Smooth muscle cell (in vitro differentiated cells): ENCODE results near the gene GTF2F2. TPM values are rescaled to one million over a fixed set of nuclear protein-coding genes. Genes with fewer than 3 reads are reported as not detected.

Experiments used
- DNase-seq: peaks from one replicate; lab custom pipeline; 2025; ENCODE audit not compliant: unreplicated experiment; lab: John Stamatoyannopoulos, UW
- H2AFZ ChIP-seq: fragments of 200-600 bp; sonication (generic); 2 replicates; pipeline ENCODE4 v1.6.0; 2016; ENCODE audit warnings: antibody characterized with exemption, low read depth, mild to moderate bottlenecking
- H3F3A ChIP-seq: fragments of 200-600 bp; sonication (generic); 2 replicates; pipeline ENCODE4 v1.6.0; 2017; ENCODE audit warnings: antibody characterized with exemption, low read depth
- H3K27ac ChIP-seq: fragments of 200-600 bp; sonication (generic); 2 replicates; pipeline ENCODE4 v1.5.1; 2016; ENCODE audit warnings: low read depth, mild to moderate bottlenecking
- H3K27me3 ChIP-seq: fragments of 200-600 bp; sonication (generic); 2 replicates; pipeline ENCODE4 v1.6.1; 2016; ENCODE audit warnings: low read depth, mild to moderate bottlenecking
- H3K36me3 ChIP-seq: fragments of 200-600 bp; sonication (generic); 2 replicates; pipeline ENCODE4 v1.5.1; 2016; ENCODE audit warnings: low read depth
- H3K4me1 ChIP-seq: fragments of 200-600 bp; sonication (generic); 2 replicates; pipeline ENCODE4 v1.5.1; 2016; ENCODE audit warnings: low read depth
- H3K4me2 ChIP-seq: fragments of 200-600 bp; sonication (generic); 2 replicates; pipeline ENCODE4 v1.6.0; 2016; ENCODE audit warnings: mild to moderate bottlenecking
- H3K4me3 ChIP-seq: fragments of 200-600 bp; sonication (generic); 2 replicates; pipeline ENCODE4 v1.5.1; 2016; ENCODE audit warnings: mild to moderate bottlenecking
- H3K79me2 ChIP-seq: fragments of 200-600 bp; sonication (generic); 2 replicates; pipeline ENCODE4 v1.6.0; 2016; ENCODE audit warnings: low read depth, mild to moderate bottlenecking
- H3K9ac ChIP-seq: fragments of 200-600 bp; sonication (generic); 2 replicates; pipeline ENCODE4 v1.6.0; 2016; ENCODE audit warnings: low read depth
- H3K9me3 ChIP-seq: fragments of 200-600 bp; sonication (generic); replicated peaks from 2 replicates; pipeline ENCODE4 v1.5.1; 2016; ENCODE audit warnings: low read depth
- H4K20me1 ChIP-seq: fragments of 200-600 bp; sonication (generic); 2 replicates; pipeline ENCODE4 v1.6.0; 2016; ENCODE audit warnings: low read depth
- CTCF ChIP-seq: fragments of 200-600 bp; sonication (generic); IDR thresholded peaks from 2 replicates; pipeline ENCODE4 v1.5.1; 2017; ENCODE audit warnings: borderline replicate concordance, mild to moderate bottlenecking, antibody characterized with exemption; ENCODE audit not compliant: insufficient read depth, poor library complexity, severe bottlenecking
- WGBS: methylation state at CpG from one replicate; pipeline ENCODE4 v1.1.7; 2016; ENCODE audit warnings: low lambda C conversion rate; 5-methylcytosine and 5-hydroxymethylcytosine counted together
- polyA plus RNA-seq: library from polyadenylated mRNA; unstranded; fragments of >200 nt; fragmentation: Nextera tagmentation; extraction: Ambion mirVana; gene quantifications from 2 replicates; pipeline ENCODE4 v1.2.1, GENCODE V29; 2016
- total RNA-seq: library from RNA; depleted of rRNA; stranded (reverse); fragments of >200 nt; gene quantifications from 2 replicates; pipeline ENCODE4 v1.2.3, GENCODE V29; 2014

GTF2F2 gene
- total and polyA plus RNA-seq, 2 experiments from 2014 or later, result 11.2 to 28.1 TPM

DNA sequence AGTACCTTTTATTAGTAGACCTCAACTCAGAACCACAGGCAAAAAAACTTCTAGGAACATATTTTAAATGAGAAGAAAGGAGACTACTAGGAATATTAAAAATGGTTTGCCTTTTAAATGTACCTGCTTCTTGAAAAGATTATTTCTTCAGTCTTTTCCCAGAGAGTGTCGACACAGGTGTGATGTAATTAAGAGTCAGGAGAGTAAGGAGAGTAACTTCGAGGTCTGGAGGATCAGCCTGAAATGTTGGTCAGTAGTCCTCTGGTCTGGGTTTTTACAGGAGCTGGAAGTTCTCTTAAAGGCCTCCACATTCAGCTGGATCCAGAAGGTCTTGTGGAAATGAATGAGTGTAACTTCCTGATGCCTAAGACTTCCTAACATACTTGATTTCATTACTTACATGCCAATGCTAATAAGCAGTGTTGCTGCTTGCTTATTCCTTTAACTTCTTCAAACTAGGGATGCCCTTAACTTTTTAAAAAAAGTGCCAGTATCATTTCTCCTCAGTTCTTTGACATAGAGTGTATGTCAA lies 80.5 kb downstream of the GTF2F2 start, which contains the start of gene KCTD4:
KCTD4 (minus strand) TSS at position 345 of the 532 bp plus-strand sequence. CDS start 6,478 bp downstream, outside the sequence.
- H3K4me1 ChIP-seq, result peaks cover 6% of the 10 kb centered on the region
- H3K9me3 ChIP-seq, result no peaks in the 10 kb centered on the region
- peak within 1 kb of the TSS; percentile 25 for H3K9ac ChIP-seq
- TF ChIP-seq CTCF, result no peak
- H2AFZ ChIP-seq, result no peak within 1 kb of the TSS
- H3K27me3 ChIP-seq, result no peaks in the 10 kb centered on the region
- WGBS, result 76% methylated on average over 2 of the region's 2 CpGs
- no peaks in the 10 kb centered on the region for H3K79me2 ChIP-seq
- no peak within 1 kb of the TSS for H3K4me3 ChIP-seq
- no peaks in the 10 kb centered on the region for H4K20me1 ChIP-seq
- DNase-seq, result no peak
- peak within 1 kb of the TSS; percentile 15 for H3K27ac ChIP-seq
- no peaks in the 10 kb centered on the region for H3K36me3 ChIP-seq
- no peak within 1 kb of the TSS for H3K4me2 ChIP-seq
- peaks cover 6% of the 10 kb centered on the region for H3F3A ChIP-seq

- no peak for TF ChIP-seq CTCF
- no peak overlapping the region for H3K4me2 ChIP-seq
- H3K79me2 ChIP-seq, result no peaks in the 10 kb centered on the region
- no peaks in the 10 kb centered on the region for H3K27me3 ChIP-seq
- peak overlapping the region; percentile 96 for H3K27ac ChIP-seq
- no peak overlapping the region for H3K9ac ChIP-seq
- no peak overlapping the region for H2AFZ ChIP-seq
- peaks cover 17% of the 10 kb centered on the region for H3K4me1 ChIP-seq
- no peaks in the 10 kb centered on the region for H3K36me3 ChIP-seq
- 88% methylated on average over 5 of the region's 5 CpGs for WGBS
- no peak for DNase-seq
- no peaks in the 10 kb centered on the region for H3K9me3 ChIP-seq
- H4K20me1 ChIP-seq, result no peaks in the 10 kb centered on the region
- H3K4me3 ChIP-seq, result no peak overlapping the region
- peaks cover 6% of the 10 kb centered on the region for H3F3A ChIP-seq
These were observed 84.8 kb downstream of the GTF2F2 start for GRCh38 chr13:45205124-45205523.

DNA sequence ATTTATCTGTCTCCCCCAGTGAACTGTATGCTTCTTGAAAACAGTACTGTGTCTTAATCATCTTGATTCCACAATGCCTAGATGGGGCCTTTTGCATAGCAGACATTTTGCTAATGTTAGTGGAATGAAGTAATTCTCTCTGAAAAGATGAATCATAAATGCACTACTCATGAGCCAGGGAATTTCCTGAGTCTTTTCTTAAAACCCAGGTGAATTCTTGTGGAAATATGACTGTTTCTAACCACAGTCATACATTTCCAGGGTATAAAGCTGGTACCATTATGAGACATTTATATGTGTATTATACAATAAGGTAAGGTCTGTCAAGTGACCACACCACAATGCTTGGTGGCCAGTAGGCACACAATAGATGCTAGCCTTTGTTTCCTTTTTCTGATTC lies 86.0 kb downstream of the GTF2F2 start:
- Histone ChIP-seq H3K27me3 (no peaks in the 10 kb centered on the region), H3K4me3 (no peak overlapping the region), H2AFZ (no peak overlapping the region), H3K4me2 (peak overlapping the region; percentile 67), H3K36me3 (no peaks in the 10 kb centered on the region), H3K9me3 (no peaks in the 10 kb centered on the region), H3K27ac (peak overlapping the region; percentile 96), H3K4me1 (peaks cover 17% of the 10 kb centered on the region), H4K20me1 (no peaks in the 10 kb centered on the region), H3K79me2 (no peaks in the 10 kb centered on the region), H3F3A (peaks cover 3% of the 10 kb centered on the region), H3K9ac (peak overlapping the region; percentile 79)
- DNase-seq, result no peak
- TF ChIP-seq CTCF, result no peak

- Histone ChIP-seq H3K9me3 (no peaks in the 10 kb centered on the region), H2AFZ (no peak overlapping the region), H3K79me2 (no peaks in the 10 kb centered on the region), H3K4me3 (no peak overlapping the region), H3K27ac (peak overlapping the region; percentile 96), H3K4me2 (peak overlapping the region; percentile 67), H4K20me1 (no peaks in the 10 kb centered on the region), H3K9ac (peak overlapping the region; percentile 79), H3K27me3 (no peaks in the 10 kb centered on the region), H3K4me1 (peaks cover 17% of the 10 kb centered on the region), H3F3A (peaks cover 3% of the 10 kb centered on the region), H3K36me3 (no peaks in the 10 kb centered on the region)
- TF ChIP-seq CTCF, result no peak
- 95% methylated on average over 4 of the region's 4 CpGs for WGBS
- DNase-seq, result no peak
These were observed 87.0 kb downstream of the GTF2F2 start for GRCh38 chr13:45207319-45207718.
